ENCODE data around the gene RAB40B. TPM values are rescaled to one million over a fixed set of nuclear protein-coding genes. Genes with fewer than 3 reads are reported as not detected.

RAB40B gene
- total RNA-seq, 6 experiments from 2014 or later, result 8.0 to 14.8 (median 9.3) TPM

- TF ChIP-seq CTCF (IDR thresholded peaks at IDR 0.05), result no peak
- peaks cover 6% of the 10 kb centered on the region for H3K4me1 Mint-ChIP-seq (ENCODE audit: low read depth)
- DNase-seq, result no peak
- H3K36me3 Mint-ChIP-seq (ENCODE audit: low read depth), result no peaks in the 10 kb centered on the region
- H3K4me3 Mint-ChIP-seq, result no peak overlapping the region
- no peaks in the 10 kb centered on the region for H3K9me3 Mint-ChIP-seq
- no peak overlapping the region for H3K27ac Mint-ChIP-seq
- peaks cover 2% of the 10 kb centered on the region for H3K27me3 Mint-ChIP-seq (ENCODE audit: insufficient read depth)
These were observed 11.4 kb upstream of the RAB40B start for GRCh38 chr17:82709676-82710498.

GRCh38 chr17:82709024-82709675 lies 10.7 kb upstream of the RAB40B start:
- Mint-ChIP-seq H3K4me3 (no peak overlapping the region), H3K4me1 (ENCODE audit: low read depth) (peaks cover 6% of the 10 kb centered on the region), H3K36me3 (ENCODE audit: low read depth) (no peaks in the 10 kb centered on the region), H3K27me3 (ENCODE audit: insufficient read depth) (peaks cover 3% of the 10 kb centered on the region), H3K9me3 (no peaks in the 10 kb centered on the region), H3K27ac (no peak overlapping the region)
- DNase-seq, result no peak
- TF ChIP-seq CTCF (IDR thresholded peaks at IDR 0.05), result no peak

DNA sequence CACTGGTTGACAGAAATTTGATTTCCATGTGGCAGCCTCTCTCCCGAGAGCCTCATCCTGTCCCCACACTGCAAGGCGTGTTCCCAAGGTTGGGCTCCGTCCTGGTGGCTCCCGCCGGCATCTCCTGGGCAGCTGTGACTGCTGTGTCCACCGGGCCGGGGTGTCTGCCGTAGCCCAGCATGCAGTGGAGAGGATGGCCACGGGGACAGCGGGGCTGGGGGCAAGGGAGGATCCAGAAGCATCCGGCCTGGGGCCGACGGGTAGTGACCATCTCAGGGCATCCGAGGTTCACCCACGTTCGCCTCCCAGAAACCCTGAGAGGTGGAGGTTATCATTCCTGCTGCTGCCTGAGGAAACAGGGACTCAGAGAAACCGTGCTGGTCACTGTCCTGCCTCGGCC lies 7.3 kb upstream of the RAB40B start:
- TF ChIP-seq CTCF (IDR thresholded peaks at IDR 0.05), result no peak
- peaks cover 10% of the 10 kb centered on the region for H3K27me3 Mint-ChIP-seq (ENCODE audit: insufficient read depth)
- no peaks in the 10 kb centered on the region for H3K36me3 Mint-ChIP-seq (ENCODE audit: low read depth)
- no peak overlapping the region for H3K4me3 Mint-ChIP-seq
- no peak overlapping the region for H3K27ac Mint-ChIP-seq
- no peak for DNase-seq
- no peaks in the 10 kb centered on the region for H3K9me3 Mint-ChIP-seq
- H3K4me1 Mint-ChIP-seq (ENCODE audit: low read depth), result peaks cover 6% of the 10 kb centered on the region

GRCh38 chr17:82704886-82705285 lies 6.4 kb upstream of the RAB40B start:
- no peak overlapping the region for H3K27ac Mint-ChIP-seq
- peaks cover 10% of the 10 kb centered on the region for H3K27me3 Mint-ChIP-seq (ENCODE audit: insufficient read depth)
- no peak for DNase-seq
- no peak overlapping the region for H3K4me3 Mint-ChIP-seq
- no peak for TF ChIP-seq CTCF (IDR thresholded peaks at IDR 0.05)
- no peaks in the 10 kb centered on the region for H3K36me3 Mint-ChIP-seq (ENCODE audit: low read depth)
- no peaks in the 10 kb centered on the region for H3K9me3 Mint-ChIP-seq
- peaks cover 6% of the 10 kb centered on the region for H3K4me1 Mint-ChIP-seq (ENCODE audit: low read depth)

- Mint-ChIP-seq H3K4me1 (ENCODE audit: low read depth) (peaks cover 11% of the 10 kb centered on the region), H3K4me3 (no peak overlapping the region)
These were observed 5.7 kb upstream of the RAB40B start for GRCh38 chr17:82703935-82704865.

More at GRCh38 chr17:82703935-82704865, 5.7 kb upstream of the RAB40B start:
- no peak for TF ChIP-seq CTCF (IDR thresholded peaks at IDR 0.05)
- Mint-ChIP-seq H3K27me3 (ENCODE audit: insufficient read depth) (peaks cover 10% of the 10 kb centered on the region), H3K9me3 (no peaks in the 10 kb centered on the region), H3K36me3 (ENCODE audit: low read depth) (no peaks in the 10 kb centered on the region), H3K27ac (no peak overlapping the region)
- no peak for DNase-seq
